PC-3 (cell line): ENCODE data around the gene TMEM156.

Source experiments
- EZH2phosphoT487 ChIP-seq: fragments of 300-600 bp; sonication (generic); IDR thresholded peaks from 2 replicates; pipeline ENCODE4 v1.6.1; 2018; ENCODE audit warnings: mild to moderate bottlenecking, antibody characterized with exemption, low read length, borderline replicate concordance
- TF ChIP-seq, protein P1 (sequence below): fragments of 300-600 bp; sonication (generic); conservative IDR thresholded peaks from 2 replicates; pipeline ENCODE4 v1.5.1; 2017; ENCODE audit warnings: antibody characterized with exemption, low read depth, mild to moderate bottlenecking, low read length

GRCh38 chr4:38979081-38979480, 53.1 kb downstream of the TMEM156 start:
- TF ChIP-seq, protein P1, sequence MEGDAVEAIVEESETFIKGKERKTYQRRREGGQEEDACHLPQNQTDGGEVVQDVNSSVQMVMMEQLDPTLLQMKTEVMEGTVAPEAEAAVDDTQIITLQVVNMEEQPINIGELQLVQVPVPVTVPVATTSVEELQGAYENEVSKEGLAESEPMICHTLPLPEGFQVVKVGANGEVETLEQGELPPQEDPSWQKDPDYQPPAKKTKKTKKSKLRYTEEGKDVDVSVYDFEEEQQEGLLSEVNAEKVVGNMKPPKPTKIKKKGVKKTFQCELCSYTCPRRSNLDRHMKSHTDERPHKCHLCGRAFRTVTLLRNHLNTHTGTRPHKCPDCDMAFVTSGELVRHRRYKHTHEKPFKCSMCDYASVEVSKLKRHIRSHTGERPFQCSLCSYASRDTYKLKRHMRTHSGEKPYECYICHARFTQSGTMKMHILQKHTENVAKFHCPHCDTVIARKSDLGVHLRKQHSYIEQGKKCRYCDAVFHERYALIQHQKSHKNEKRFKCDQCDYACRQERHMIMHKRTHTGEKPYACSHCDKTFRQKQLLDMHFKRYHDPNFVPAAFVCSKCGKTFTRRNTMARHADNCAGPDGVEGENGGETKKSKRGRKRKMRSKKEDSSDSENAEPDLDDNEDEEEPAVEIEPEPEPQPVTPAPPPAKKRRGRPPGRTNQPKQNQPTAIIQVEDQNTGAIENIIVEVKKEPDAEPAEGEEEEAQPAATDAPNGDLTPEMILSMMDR, result no peak
- TF ChIP-seq EZH2phosphoT487, result no peak
